Choroid plexus epithelial cell (primary cell): ENCODE results near the gene BRD4.

Experiments used
- DNase-seq: peaks from one replicate; pipeline ENCODE4 v3.0.0-alpha.2; 2010; ENCODE audit warnings: low read depth
- H3K4me3 ChIP-seq: 2 replicates; pipeline ENCODE4 v1.5.1; 2011; ENCODE audit warnings: low read depth, mild to moderate bottlenecking, control low read depth, low read length, moderate library complexity
- TF ChIP-seq, protein P1 (sequence below): conservative IDR thresholded peaks from 2 replicates; pipeline ENCODE4 v1.5.1; 2011; ENCODE audit warnings: low read depth, mild to moderate bottlenecking, control low read depth, inconsistent platforms, low read length, moderate library complexity

Gene BRD4

DNA sequence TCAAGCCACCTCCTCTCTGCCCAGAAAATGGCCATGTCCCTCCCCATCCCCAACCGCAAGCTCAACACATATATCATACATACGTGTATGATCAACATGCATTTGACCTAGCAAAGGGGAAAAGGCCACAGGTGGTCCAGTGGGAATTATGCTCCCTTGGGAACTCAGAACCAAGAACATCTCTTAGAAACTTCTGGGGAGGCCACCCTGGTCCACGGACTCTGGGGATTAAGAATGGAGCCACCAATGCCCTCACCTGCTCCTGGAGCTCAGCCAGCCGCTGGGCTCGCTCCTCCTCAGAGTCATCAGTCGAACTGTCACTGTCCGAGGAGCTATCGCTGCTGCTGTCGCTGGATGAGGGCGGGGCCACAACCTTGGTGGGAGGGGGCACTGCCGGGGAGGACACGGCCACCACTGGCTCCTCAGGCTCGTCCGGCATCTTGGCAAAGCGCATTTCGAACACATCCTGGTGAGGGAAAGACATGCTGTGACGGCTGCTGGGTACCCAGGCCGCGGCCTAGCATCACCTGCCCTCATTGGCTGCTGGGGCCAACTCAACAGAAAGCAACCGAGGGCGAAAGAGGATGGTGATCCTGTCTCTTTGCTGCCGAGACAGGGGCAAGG is 75.5 kb downstream of the BRD4 start:
- DNase-seq: no peak
- H3K4me3 ChIP-seq: no peak overlapping the region
- TF ChIP-seq, protein P1, sequence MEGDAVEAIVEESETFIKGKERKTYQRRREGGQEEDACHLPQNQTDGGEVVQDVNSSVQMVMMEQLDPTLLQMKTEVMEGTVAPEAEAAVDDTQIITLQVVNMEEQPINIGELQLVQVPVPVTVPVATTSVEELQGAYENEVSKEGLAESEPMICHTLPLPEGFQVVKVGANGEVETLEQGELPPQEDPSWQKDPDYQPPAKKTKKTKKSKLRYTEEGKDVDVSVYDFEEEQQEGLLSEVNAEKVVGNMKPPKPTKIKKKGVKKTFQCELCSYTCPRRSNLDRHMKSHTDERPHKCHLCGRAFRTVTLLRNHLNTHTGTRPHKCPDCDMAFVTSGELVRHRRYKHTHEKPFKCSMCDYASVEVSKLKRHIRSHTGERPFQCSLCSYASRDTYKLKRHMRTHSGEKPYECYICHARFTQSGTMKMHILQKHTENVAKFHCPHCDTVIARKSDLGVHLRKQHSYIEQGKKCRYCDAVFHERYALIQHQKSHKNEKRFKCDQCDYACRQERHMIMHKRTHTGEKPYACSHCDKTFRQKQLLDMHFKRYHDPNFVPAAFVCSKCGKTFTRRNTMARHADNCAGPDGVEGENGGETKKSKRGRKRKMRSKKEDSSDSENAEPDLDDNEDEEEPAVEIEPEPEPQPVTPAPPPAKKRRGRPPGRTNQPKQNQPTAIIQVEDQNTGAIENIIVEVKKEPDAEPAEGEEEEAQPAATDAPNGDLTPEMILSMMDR: no peak

DNA sequence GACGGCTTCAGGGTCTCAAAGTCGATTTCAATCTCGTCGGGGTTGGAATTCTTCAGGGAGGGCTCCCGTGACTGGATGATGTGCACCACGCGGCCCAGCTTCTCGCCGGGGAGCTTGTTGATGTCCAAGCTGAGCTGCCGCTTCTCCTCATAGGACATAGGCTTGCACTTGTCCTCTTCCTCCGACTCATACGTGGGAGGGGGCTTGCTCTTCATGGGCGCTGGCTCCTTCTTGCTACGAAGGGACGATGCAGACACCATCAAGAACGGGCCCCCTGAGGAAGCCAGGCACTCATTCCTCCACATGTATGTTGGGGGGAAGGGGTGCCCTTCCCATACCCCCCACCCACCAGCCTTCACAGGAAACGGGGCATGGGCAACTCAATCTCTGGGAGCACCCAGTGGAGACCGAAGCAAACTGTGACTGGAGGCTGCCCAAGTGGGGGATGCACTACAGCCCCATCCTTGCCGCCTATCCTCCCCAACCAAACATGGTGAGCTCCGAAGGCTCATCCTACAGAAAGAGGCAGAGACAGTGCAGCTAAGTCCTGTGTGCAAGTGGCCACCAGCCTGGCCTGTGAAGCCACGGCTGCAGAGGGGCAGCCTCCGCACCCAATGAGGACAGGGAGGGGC is 76.9 kb downstream of the BRD4 start:
- TF ChIP-seq, protein P1: no peak
- no peak overlapping the region for H3K4me3 ChIP-seq
- no peak for DNase-seq

DNA sequence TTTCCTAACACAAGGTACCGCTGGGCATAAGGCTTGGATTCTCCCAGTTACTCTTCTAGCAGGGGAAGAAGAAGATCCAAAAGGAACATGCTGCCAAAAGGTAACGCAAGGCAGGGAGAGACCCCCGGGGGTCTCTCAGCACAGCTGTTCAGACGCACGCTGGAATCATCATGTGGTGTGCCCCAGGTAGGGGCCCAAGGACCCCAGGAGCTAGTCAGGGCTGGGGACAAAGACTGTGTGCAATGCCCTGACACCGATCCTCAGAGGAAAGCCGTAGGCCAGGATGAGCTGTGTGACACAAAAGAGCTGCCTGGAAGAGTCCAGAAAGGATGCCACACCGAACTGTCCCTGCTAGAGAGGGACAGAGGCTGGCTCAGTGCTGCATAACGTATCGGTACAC is 77.8 kb downstream of the BRD4 start:
- no peak overlapping the region for H3K4me3 ChIP-seq
- DNase-seq: no peak
- TF ChIP-seq, protein P1: no peak

DNA sequence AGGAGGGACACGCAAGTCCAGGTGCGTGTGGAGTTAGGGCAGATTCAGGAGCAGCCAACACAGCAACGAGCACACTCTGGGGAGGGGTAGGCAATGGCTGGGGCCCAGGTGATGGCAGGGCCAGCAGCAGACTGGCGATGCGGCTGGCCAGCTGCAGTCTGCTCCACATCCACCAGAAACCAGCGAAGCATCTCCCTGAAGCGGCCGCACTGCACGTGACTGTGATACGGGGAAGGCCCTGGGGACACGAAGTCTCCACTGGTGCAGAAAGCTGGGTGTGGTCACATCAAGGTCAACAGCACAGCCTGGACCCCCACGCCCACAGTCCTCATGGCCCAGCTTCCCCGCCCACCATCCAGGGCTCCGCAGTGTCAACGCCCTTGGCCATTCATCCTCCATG is 78.8 kb downstream of the BRD4 start:
- no peak for DNase-seq
- no peak overlapping the region for H3K4me3 ChIP-seq
- TF ChIP-seq, protein P1: no peak

DNA sequence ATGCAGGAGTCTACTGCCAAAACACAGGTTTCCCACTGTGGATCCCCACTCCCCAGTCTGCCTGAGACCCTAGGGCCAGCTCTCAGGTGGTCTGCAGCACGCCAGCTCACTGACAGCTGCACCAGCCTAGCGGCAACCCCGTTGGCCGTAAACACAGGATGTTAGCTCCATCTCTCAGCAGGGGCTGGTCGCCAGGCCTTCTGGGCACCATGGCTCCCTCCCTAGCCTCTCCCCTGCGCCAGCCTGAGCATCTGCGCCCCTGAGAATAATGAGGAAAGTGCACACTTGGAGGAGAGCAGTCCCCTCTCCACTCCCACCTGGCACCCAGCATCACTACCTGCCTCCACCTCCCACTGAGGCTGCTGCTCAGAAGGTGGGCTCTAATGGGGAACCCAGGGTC is 79.3 kb downstream of the BRD4 start:
- TF ChIP-seq, protein P1: no peak

DNA sequence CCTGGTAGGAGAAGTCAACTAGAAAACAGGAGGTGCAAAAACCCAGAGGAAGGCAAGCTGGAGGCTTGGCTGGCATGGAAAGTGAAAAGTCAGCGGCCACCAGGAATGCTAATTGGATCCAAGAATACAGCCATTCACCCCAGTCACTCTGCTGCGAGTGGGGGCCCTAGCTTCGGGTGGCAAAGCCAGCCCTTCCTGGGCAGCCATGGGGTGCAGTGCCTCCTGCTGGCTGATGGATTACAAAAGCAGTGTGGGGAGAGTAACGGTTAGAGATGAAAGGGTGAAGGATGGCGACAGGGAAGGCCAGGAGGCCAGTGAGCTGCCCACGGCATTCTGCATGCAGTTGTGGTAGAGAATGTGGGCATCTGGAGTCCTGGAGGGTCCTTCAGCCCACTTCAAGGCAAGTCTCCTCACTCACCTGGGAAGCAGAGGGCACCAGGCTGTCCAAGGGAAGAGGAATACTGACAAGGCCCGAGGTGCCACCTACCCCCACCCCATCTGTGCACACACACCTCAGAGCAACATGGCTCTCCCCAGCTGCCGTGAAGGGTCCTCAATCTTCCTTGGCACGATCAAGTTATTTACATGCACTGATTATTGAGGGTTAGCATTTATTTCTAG is 79.8 kb downstream of the BRD4 start:
- H3K4me3 ChIP-seq: no peak overlapping the region
- peak; percentile 54 for DNase-seq
- TF ChIP-seq, protein P1: peak; percentile 72

More for the DNA sequence above, 79.3 kb downstream of the BRD4 start:
- no peak for DNase-seq
- no peak overlapping the region for H3K4me3 ChIP-seq
